ENCODE data around the gene MAZ. TPM values are rescaled to one million over a fixed set of nuclear protein-coding genes. Genes with fewer than 3 reads are reported as not detected.
"Not testable (repeated sequence)": the region's sequence is repeated elsewhere in the genome, so short reads cannot be mapped to it uniquely, and the experiment has no call there.

MAZ gene
- total RNA-seq, 2 donors from 2014 or later = 73.0 to 99.4 TPM

DNA sequence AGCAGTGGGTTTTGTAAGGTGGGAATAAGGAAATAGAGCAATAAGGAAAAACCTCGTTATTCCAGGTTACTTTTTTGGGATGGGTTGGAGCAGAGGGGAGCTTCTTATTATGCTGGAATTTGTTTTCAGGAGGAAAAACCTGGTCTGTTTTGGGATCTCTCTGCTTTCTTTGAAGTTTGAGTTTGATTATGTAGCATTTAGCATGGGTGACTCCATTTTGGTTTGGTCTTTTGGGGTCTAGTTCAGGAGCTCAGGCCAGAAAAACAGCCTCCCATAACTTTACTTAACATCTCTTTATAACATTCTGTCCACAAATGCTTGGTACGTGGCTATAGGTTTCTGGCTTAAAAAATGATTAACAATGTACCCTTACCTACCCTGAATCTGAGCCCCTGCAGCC, 36.8 kb upstream of the MAZ start:
- no peaks in the 10 kb centered on the region for H3K9me3 ChIP-seq
- no peaks in the 10 kb centered on the region for H3K27me3 ChIP-seq (replicated peaks; ENCODE audit: insufficient read depth)
- H3K4me1 ChIP-seq (ENCODE audit: control insufficient read depth in 1 of 2, low read depth in 2 of 2) = no peaks in the 10 kb centered on the region
- TF ChIP-seq, protein P1, sequence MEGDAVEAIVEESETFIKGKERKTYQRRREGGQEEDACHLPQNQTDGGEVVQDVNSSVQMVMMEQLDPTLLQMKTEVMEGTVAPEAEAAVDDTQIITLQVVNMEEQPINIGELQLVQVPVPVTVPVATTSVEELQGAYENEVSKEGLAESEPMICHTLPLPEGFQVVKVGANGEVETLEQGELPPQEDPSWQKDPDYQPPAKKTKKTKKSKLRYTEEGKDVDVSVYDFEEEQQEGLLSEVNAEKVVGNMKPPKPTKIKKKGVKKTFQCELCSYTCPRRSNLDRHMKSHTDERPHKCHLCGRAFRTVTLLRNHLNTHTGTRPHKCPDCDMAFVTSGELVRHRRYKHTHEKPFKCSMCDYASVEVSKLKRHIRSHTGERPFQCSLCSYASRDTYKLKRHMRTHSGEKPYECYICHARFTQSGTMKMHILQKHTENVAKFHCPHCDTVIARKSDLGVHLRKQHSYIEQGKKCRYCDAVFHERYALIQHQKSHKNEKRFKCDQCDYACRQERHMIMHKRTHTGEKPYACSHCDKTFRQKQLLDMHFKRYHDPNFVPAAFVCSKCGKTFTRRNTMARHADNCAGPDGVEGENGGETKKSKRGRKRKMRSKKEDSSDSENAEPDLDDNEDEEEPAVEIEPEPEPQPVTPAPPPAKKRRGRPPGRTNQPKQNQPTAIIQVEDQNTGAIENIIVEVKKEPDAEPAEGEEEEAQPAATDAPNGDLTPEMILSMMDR (IDR thresholded peaks at IDR 0.05) = no peak
- DNase-seq (ENCODE audit: low spot score) (no peak), ATAC-seq (ENCODE audit: insufficient number of reproducible peaks, low FRiP score, low read depth) (no peak)
- H3K4me3 ChIP-seq = no peak overlapping the region
- no peak overlapping the region for H3K27ac ChIP-seq
- H3K36me3 ChIP-seq = no peaks in the 10 kb centered on the region

DNA sequence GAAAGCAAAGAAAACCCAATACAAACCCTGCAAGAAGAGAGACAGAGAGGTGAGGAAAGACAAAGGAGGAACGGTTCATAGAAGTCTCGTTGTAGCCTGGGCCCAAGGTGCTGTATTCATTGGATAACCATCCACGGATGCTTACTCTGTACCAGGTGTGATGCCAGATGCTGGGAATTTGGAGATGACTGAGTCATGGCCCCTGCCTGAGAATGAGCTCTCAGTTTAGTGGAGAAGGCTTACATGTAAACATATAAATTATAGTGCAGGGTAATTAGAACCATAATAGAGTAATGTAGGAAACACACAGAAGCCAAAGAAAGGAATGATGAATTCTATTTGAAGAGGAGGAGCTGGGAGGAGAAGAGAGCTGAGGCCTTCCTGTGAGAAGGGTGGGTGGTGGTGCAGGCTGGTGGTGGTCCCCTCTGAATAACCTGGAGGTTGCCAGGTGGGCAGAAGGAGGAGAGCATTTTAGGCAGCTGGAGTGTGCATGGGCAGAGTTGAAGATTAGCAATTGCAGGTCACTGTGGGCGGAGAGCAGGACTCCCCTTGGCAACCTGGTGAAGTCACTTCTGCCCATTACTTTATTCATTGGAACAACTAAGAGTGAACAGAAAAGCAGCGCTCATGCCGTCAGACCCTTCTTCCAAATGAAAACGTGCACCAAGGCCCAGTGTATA, 35.9 kb upstream of the MAZ start:
- Histone ChIP-seq H3K9me3 (no peaks in the 10 kb centered on the region), H3K36me3 (no peaks in the 10 kb centered on the region), H3K4me1 (ENCODE audit: control insufficient read depth in 1 of 2, low read depth in 2 of 2) (no peaks in the 10 kb centered on the region), H3K27me3 (replicated peaks; ENCODE audit: insufficient read depth) (no peaks in the 10 kb centered on the region), H3K27ac (no peak overlapping the region), H3K4me3 (no peak overlapping the region)
- TF ChIP-seq, protein P1 (IDR thresholded peaks at IDR 0.05) = no peak
- DNase-seq (ENCODE audit: low spot score) = no peak
- no peak for ATAC-seq (ENCODE audit: insufficient number of reproducible peaks, low FRiP score, low read depth)

DNA sequence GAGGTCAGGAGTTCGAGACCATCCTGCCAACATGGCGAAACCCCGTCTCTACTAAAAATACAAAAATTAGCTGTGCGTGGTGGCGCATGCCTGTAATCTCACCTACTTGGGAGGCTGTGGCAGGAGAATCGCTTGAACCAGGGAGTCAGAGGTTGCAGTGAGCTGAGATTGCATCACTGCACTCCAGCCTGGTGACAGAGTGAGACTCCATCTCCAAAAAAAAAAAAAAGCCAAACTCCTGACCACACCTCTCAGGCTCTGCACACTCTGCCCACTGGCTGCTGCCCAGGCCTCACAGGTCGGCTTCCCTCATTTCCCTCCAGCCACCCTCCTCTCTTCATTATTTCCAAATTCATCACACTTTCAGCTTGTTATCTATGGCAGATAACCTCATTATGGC, 34.0 kb upstream of the MAZ start:
- not testable (repeated sequence) for ATAC-seq (ENCODE audit: insufficient number of reproducible peaks, low FRiP score, low read depth); H3K4me1 ChIP-seq (ENCODE audit: control insufficient read depth in 1 of 2, low read depth in 2 of 2); H3K36me3 ChIP-seq

DNA sequence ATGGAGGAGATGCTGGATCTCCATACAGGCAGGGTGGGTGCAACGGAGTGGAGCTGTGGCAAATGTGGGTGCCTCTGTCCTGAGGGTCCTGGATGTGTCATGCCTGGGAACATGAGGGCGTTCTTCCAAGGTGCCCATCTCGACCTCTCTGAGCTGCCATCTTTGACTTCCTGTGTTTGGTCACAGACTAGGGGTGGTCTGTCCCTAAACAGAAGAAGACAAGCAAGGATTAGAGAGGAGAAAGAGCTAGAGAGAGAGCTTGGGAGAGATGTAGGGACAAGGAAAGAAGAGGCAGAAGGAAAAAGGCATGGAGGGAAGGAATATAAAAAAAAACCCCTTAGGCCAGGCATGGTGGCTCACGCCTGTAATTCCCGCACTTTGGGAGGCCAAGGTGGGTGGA, 31.6 kb upstream of the MAZ start:
- Histone ChIP-seq H3K4me3 (no peak overlapping the region), H3K27ac (no peak overlapping the region), H3K36me3 (no peaks in the 10 kb centered on the region), H3K9me3 (no peaks in the 10 kb centered on the region), H3K27me3 (replicated peaks; ENCODE audit: insufficient read depth) (no peaks in the 10 kb centered on the region), H3K4me1 (ENCODE audit: control insufficient read depth in 1 of 2, low read depth in 2 of 2) (no peaks in the 10 kb centered on the region)
- DNase-seq (ENCODE audit: low spot score) = no peak
- no peak for ATAC-seq (ENCODE audit: insufficient number of reproducible peaks, low FRiP score, low read depth)
- TF ChIP-seq, protein P1 (IDR thresholded peaks at IDR 0.05) = no peak

More for the DNA sequence above, 34.0 kb upstream of the MAZ start:
- not testable (repeated sequence) for H3K4me3 ChIP-seq; H3K9me3 ChIP-seq; H3K27me3 ChIP-seq (replicated peaks; ENCODE audit: insufficient read depth); DNase-seq (ENCODE audit: low spot score); H3K27ac ChIP-seq

DNA sequence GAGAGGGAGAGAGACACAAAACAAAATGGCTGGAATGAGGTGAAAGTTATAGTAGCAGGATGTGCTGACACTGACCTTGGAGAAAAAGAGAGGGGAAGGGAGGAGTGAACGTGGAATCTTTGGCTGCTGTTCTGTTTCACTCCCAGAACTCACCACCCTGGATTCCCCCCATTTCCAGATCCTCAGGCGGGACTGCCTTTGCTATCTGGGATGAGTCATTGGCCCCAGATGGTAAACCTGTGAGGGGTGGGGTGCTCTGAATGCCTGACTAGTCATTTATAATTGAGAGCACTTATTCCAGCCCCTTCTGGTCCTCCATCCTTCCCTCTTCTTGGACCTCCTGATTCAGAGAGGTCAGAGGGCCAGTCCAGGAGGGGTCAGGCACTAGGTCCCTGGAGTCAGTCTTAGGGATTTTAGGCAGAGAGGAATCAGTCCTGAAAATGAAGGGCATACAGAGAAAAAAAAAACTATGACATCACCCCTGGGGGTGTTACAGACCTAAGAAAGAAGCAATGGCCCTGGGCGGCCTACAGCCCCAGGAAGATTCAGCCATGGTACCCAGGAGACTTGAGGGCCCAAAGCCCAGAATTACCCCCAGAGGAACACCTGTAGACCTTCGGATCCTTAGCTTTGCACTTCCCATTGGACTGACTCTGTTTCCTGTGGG, 30.5 kb upstream of the MAZ start:
- Histone ChIP-seq H3K36me3 (no peaks in the 10 kb centered on the region), H3K9me3 (no peaks in the 10 kb centered on the region), H3K4me1 (ENCODE audit: control insufficient read depth in 1 of 2, low read depth in 2 of 2) (no peaks in the 10 kb centered on the region), H3K27ac (no peak overlapping the region), H3K4me3 (no peak overlapping the region), H3K27me3 (replicated peaks; ENCODE audit: insufficient read depth) (no peaks in the 10 kb centered on the region)
- DNase-seq (ENCODE audit: low spot score) (no peak), ATAC-seq (ENCODE audit: insufficient number of reproducible peaks, low FRiP score, low read depth) (no peak)
- TF ChIP-seq, protein P1 (IDR thresholded peaks at IDR 0.05) = no peak
